SJSA1 (cell line): Measurements from ENCODE around the gene SAMD3. TPM values are rescaled to one million over a fixed set of nuclear protein-coding genes. Genes with fewer than 3 reads are reported as not detected.
"Not testable (repeated sequence)": the region's sequence is repeated elsewhere in the genome, so short reads cannot be mapped to it uniquely, and the experiment has no call there.

ENCODE experiments used
- DNase-seq, 2 experiments: peaks; one replicate each; pipeline ENCODE4 v3.0.0-alpha.2; 2015 to 2020; ENCODE audit warnings: low spot score in 2 of 2, low read depth in 1 of 2
- H3K27ac ChIP-seq: fragments of 250-450 bp; sonication (Bioruptor Pico); 2 replicates; pipeline ENCODE4 v1.5.1; 2020; ENCODE audit warnings: mild to moderate bottlenecking, moderate library complexity
- H3K27me3 ChIP-seq: fragments of 250-450 bp; sonication (Bioruptor Pico); replicated peaks from 2 replicates; pipeline ENCODE4 v1.5.1; 2020; ENCODE audit warnings: mild to moderate bottlenecking, moderate library complexity
- H3K36me3 ChIP-seq: fragments of 250-450 bp; sonication (Bioruptor Pico); 2 replicates; pipeline ENCODE4 v1.5.1; 2020; ENCODE audit warnings: mild to moderate bottlenecking
- H3K4me1 ChIP-seq: fragments of 250-450 bp; sonication (Bioruptor Pico); replicated peaks from 2 replicates; pipeline ENCODE4 v1.6.1; 2021; ENCODE audit warnings: mild to moderate bottlenecking
- H3K4me3 ChIP-seq: fragments of 250-450 bp; sonication (Bioruptor Pico); 2 replicates; pipeline ENCODE4 v1.5.1; 2020; ENCODE audit warnings: mild to moderate bottlenecking
- H3K9me3 ChIP-seq: fragments of 250-450 bp; sonication (Bioruptor Pico); replicated peaks from 2 replicates; pipeline ENCODE4 v1.5.1; 2020; ENCODE audit warnings: mild to moderate bottlenecking
- total RNA-seq: library from RNA; depleted of rRNA; stranded (reverse); fragments of >200 nt; shearing (Covaris generic); gene quantifications from 2 replicates; pipeline ENCODE4 v1.2.3, GENCODE V29; 2014

SAMD3 gene
- total RNA-seq, 1 experiment from 2014 or later, result 0.29 TPM

- Histone ChIP-seq H3K36me3 (no peaks in the 10 kb centered on the region), H3K9me3 (no peaks in the 10 kb centered on the region), H3K4me1 (no peaks in the 10 kb centered on the region), H3K4me3 (no peak overlapping the region), H3K27me3 (no peaks in the 10 kb centered on the region), H3K27ac (no peak overlapping the region)
- no peak for DNase-seq
Observed at GRCh38 chr6:130239755-130240154, 17.0 kb upstream of the SAMD3 start.

GRCh38 chr6:130233330-130233729 lies 10.6 kb upstream of the SAMD3 start:
- no peaks in the 10 kb centered on the region for H3K9me3 ChIP-seq
- no peak for DNase-seq
- H3K27ac ChIP-seq, result no peak overlapping the region
- no peaks in the 10 kb centered on the region for H3K36me3 ChIP-seq
- H3K27me3 ChIP-seq, result no peaks in the 10 kb centered on the region
- H3K4me1 ChIP-seq, result no peaks in the 10 kb centered on the region
- H3K4me3 ChIP-seq, result no peak overlapping the region

GRCh38 chr6:130230531-130230930 lies 7.8 kb upstream of the SAMD3 start:
- not testable (repeated sequence) for H3K9me3 ChIP-seq, H3K4me1 ChIP-seq, H3K4me3 ChIP-seq, H3K27ac ChIP-seq, H3K27me3 ChIP-seq, H3K36me3 ChIP-seq, DNase-seq

GRCh38 chr6:130229645-130230044 lies 6.9 kb upstream of the SAMD3 start:
- no peaks in the 10 kb centered on the region for H3K9me3 ChIP-seq
- H3K36me3 ChIP-seq, result no peaks in the 10 kb centered on the region
- no peak overlapping the region for H3K27ac ChIP-seq
- no peaks in the 10 kb centered on the region for H3K27me3 ChIP-seq
- DNase-seq, result no peak
- H3K4me1 ChIP-seq, result no peaks in the 10 kb centered on the region
- no peak overlapping the region for H3K4me3 ChIP-seq

DNA sequence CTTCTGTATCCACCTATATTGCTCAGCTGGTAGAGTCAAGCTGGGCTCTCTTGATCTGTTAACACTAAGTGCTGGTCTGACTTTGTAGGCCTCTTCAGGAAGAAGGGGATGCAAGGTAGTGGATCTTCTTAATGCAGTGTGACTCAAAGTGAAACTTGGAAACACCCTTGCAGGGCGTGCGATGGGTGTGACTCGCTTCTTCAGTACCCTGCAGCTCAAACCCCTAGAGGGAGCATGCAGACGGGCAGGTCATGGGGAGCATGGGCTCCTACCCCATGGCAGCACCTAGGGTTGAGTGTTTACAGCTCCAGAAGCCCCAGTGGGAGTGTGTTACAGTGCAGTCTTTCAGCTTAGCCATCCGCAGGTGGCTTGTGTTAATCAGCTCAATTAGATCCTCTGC lies 757 bp upstream of the SAMD3 start:
- no peak for DNase-seq
- Histone ChIP-seq H3K27me3 (no peaks in the 10 kb centered on the region), H3K4me1 (no peaks in the 10 kb centered on the region), H3K9me3 (no peaks in the 10 kb centered on the region), H3K36me3 (no peaks in the 10 kb centered on the region), H3K27ac (no peak overlapping the region), H3K4me3 (no peak overlapping the region)

- H3K4me3 ChIP-seq, result no peak overlapping the region
- no peaks in the 10 kb centered on the region for H3K36me3 ChIP-seq
- H3K4me1 ChIP-seq, result no peaks in the 10 kb centered on the region
- no peak for DNase-seq
- no peaks in the 10 kb centered on the region for H3K9me3 ChIP-seq
- no peak overlapping the region for H3K27ac ChIP-seq
- H3K27me3 ChIP-seq, result no peaks in the 10 kb centered on the region
Observed at GRCh38 chr6:130218134-130218533, 4.6 kb downstream of the SAMD3 start.

DNA sequence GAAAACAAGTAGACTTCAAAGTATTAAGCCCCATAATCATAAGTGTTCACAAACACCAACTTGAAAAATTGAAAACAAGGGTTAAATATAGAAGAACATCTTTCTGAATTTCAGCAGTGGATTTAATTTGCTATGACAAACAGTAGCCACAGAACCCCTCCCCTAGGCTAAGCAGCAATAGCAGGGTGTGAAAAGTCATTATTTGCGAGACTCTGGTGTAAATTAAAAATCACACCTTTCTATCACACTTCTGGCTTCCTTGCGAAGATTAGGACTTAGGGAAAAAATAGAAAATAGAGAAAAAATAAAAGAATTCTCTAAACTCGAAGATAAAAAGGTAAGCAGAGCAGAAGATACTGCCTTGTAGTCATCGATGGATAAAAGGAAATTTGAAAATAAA lies 6.1 kb downstream of the SAMD3 start:
- no peak overlapping the region for H3K27ac ChIP-seq
- no peak for DNase-seq
- no peaks in the 10 kb centered on the region for H3K27me3 ChIP-seq
- H3K9me3 ChIP-seq, result no peaks in the 10 kb centered on the region
- H3K4me1 ChIP-seq, result no peaks in the 10 kb centered on the region
- H3K4me3 ChIP-seq, result no peak overlapping the region
- no peaks in the 10 kb centered on the region for H3K36me3 ChIP-seq

- no peak for DNase-seq
- Histone ChIP-seq H3K27ac (no peak overlapping the region), H3K36me3 (no peaks in the 10 kb centered on the region), H3K4me3 (no peak overlapping the region), H3K27me3 (no peaks in the 10 kb centered on the region), H3K9me3 (no peaks in the 10 kb centered on the region), H3K4me1 (no peaks in the 10 kb centered on the region)
Observed at GRCh38 chr6:130215526-130215925, 7.2 kb downstream of the SAMD3 start.

GRCh38 chr6:130212215-130212874 lies 10.4 kb downstream of the SAMD3 start:
- Histone ChIP-seq H3K27me3 (no peaks in the 10 kb centered on the region), H3K27ac (no peak overlapping the region), H3K9me3 (no peaks in the 10 kb centered on the region), H3K36me3 (no peaks in the 10 kb centered on the region), H3K4me3 (no peak overlapping the region), H3K4me1 (no peaks in the 10 kb centered on the region)
- no peak for DNase-seq

GRCh38 chr6:130211691-130212090 lies 11.1 kb downstream of the SAMD3 start:
- Histone ChIP-seq H3K4me3 (no peak overlapping the region), H3K27ac (no peak overlapping the region), H3K36me3 (no peaks in the 10 kb centered on the region), H3K27me3 (no peaks in the 10 kb centered on the region), H3K4me1 (no peaks in the 10 kb centered on the region), H3K9me3 (no peaks in the 10 kb centered on the region)
- DNase-seq, result no peak

- Histone ChIP-seq H3K27ac (no peak overlapping the region), H3K27me3 (no peaks in the 10 kb centered on the region), H3K4me3 (no peak overlapping the region), H3K4me1 (no peaks in the 10 kb centered on the region), H3K9me3 (no peaks in the 10 kb centered on the region), H3K36me3 (no peaks in the 10 kb centered on the region)
- no peak for DNase-seq
Observed at GRCh38 chr6:130207979-130208649, 14.6 kb downstream of the SAMD3 start.

- no peaks in the 10 kb centered on the region for H3K36me3 ChIP-seq
- no peak for DNase-seq
- no peaks in the 10 kb centered on the region for H3K9me3 ChIP-seq
- no peak overlapping the region for H3K4me3 ChIP-seq
- H3K27me3 ChIP-seq, result no peaks in the 10 kb centered on the region
- H3K4me1 ChIP-seq, result no peaks in the 10 kb centered on the region
- H3K27ac ChIP-seq, result no peak overlapping the region
Observed at GRCh38 chr6:130206479-130206878, 16.3 kb downstream of the SAMD3 start.

DNA sequence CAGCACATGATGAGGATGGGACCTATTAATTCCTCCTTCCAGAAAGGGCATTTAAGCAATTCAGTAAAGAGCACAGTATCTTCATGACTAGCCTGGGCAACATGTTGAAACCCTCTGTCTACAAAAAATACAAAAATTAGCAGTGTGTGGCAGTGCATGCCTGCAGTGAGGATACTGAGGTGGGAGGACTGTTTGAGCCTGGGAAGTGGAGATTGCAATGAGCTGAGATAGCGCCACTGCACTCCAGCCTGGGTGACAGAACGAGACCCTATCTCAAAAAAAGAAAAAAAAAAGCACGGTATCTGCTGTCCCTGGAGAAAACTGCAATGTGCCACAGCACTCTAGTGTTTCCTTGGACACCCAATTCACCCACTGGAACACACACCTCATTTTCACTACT lies 18.4 kb downstream of the SAMD3 start:
- no peak for DNase-seq
- no peaks in the 10 kb centered on the region for H3K4me1 ChIP-seq
- no peaks in the 10 kb centered on the region for H3K36me3 ChIP-seq
- H3K4me3 ChIP-seq, result no peak overlapping the region
- no peak overlapping the region for H3K27ac ChIP-seq
- no peaks in the 10 kb centered on the region for H3K27me3 ChIP-seq
- H3K9me3 ChIP-seq, result no peaks in the 10 kb centered on the region

GRCh38 chr6:130203370-130203769 lies 19.4 kb downstream of the SAMD3 start:
- Histone ChIP-seq H3K4me3 (no peak overlapping the region), H3K27me3 (no peaks in the 10 kb centered on the region), H3K9me3 (no peaks in the 10 kb centered on the region), H3K27ac (no peak overlapping the region), H3K36me3 (no peaks in the 10 kb centered on the region), H3K4me1 (no peaks in the 10 kb centered on the region)
- no peak for DNase-seq

GRCh38 chr6:130202782-130203181 lies 20.0 kb downstream of the SAMD3 start:
- DNase-seq, result no peak
- H3K4me1 ChIP-seq, result no peaks in the 10 kb centered on the region
- H3K27me3 ChIP-seq, result no peaks in the 10 kb centered on the region
- no peak overlapping the region for H3K4me3 ChIP-seq
- no peak overlapping the region for H3K27ac ChIP-seq
- no peaks in the 10 kb centered on the region for H3K9me3 ChIP-seq
- H3K36me3 ChIP-seq, result no peaks in the 10 kb centered on the region
